Uterus (tissue), 2 donors: ENCODE measurements around the gene SOD2.

Experiments
- POLR2A ChIP-seq, 2 donors: fragments of 450-650 bp; IDR thresholded peaks; one replicate each; pipeline ENCODE4 v1.6.1; 2016; ENCODE audit warnings: antibody characterized with exemption in 2 of 2, mild to moderate bottlenecking in 1 of 2, moderate library complexity in 1 of 2
- TF ChIP-seq, protein P1 (sequence below), 4 experiments: fragments of 200-600 bp in 2 of 4; fragments of 450-650 bp in 2 of 4; sonication (generic) in 2 of 4; IDR thresholded peaks; one replicate each; pipeline ENCODE4 v1.5.1; 2016 to 2019; ENCODE audit warnings: antibody characterized with exemption in 4 of 4, mild to moderate bottlenecking in 2 of 4, moderate library complexity in 1 of 4

DNA sequence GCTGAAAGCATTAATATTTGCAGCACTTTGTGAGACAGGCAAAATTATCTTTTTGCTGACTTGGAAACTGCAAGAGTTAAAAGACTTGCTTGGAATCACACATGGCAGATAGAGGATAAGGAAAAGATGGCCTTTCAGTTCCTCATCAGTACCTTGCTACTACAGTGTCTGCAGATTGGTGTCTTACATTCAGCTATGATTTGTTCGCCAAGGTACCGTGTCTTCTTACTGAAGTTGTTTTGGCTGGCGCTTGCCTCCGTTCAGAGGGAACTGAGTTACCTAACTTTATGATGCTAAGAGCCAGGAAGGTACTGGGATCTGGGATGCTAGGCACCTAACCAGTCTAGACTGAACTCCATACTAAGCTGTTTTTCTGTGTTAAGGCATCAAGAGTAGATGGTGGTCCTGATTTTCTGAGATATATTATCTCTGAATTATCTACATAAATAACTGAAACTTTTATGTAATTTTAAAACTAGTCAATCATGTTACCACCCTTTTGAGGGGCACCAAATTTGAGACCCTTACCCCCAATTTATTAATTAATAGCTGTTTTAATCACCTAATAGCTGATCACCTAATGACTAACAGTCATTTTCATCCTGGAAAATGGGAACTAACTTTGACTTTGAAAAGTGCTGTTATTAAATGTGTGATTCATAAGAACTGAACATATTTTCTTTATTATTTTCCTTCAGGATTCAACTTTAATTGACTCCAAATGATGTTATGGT lies 36.7 kb upstream of the SOD2 start:
- TF ChIP-seq, protein P1, sequence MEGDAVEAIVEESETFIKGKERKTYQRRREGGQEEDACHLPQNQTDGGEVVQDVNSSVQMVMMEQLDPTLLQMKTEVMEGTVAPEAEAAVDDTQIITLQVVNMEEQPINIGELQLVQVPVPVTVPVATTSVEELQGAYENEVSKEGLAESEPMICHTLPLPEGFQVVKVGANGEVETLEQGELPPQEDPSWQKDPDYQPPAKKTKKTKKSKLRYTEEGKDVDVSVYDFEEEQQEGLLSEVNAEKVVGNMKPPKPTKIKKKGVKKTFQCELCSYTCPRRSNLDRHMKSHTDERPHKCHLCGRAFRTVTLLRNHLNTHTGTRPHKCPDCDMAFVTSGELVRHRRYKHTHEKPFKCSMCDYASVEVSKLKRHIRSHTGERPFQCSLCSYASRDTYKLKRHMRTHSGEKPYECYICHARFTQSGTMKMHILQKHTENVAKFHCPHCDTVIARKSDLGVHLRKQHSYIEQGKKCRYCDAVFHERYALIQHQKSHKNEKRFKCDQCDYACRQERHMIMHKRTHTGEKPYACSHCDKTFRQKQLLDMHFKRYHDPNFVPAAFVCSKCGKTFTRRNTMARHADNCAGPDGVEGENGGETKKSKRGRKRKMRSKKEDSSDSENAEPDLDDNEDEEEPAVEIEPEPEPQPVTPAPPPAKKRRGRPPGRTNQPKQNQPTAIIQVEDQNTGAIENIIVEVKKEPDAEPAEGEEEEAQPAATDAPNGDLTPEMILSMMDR (IDR thresholded peaks at IDR 0.05), result no peak
- no peak for TF ChIP-seq POLR2A (IDR thresholded peaks at IDR 0.05)
